ENCODE measurements around the gene ACOT7.

The ACOT7 gene

DNA sequence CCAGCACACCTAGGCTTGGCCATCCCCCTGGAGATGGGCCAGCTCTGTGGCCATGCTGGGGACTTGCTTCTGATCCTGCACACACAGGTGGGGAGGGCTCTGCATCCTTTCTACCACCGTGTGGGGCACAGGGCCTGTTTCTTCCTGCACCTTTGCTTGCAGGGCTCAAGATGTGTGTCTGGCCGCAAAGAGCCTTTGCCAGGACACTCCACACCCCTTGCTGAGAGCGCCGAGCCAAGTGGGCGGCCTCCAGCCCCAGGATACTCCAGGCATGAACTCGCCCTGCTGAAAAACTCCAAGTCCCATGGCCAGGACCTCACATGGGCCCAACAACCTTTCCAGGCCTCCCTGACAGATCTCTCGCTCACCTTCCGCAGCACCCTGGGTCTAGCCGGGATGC is 121.1 kb downstream of the ACOT7 start:
- no peaks in the 10 kb centered on the region for H3K36me3 ChIP-seq (ENCODE audit: insufficient read depth, low read length)
- H3F3A ChIP-seq (ENCODE audit: insufficient read depth, low read length), result no peaks in the 10 kb centered on the region
- no peak overlapping the region for H3K9ac ChIP-seq (ENCODE audit: low read length)
- H3K79me2 ChIP-seq (ENCODE audit: insufficient read depth, low read length), result no peaks in the 10 kb centered on the region
- TF ChIP-seq EZH2 (IDR thresholded peaks at IDR 0.05; ENCODE audit: borderline replicate concordance, low read length), result no peak
- TF ChIP-seq, protein P1, sequence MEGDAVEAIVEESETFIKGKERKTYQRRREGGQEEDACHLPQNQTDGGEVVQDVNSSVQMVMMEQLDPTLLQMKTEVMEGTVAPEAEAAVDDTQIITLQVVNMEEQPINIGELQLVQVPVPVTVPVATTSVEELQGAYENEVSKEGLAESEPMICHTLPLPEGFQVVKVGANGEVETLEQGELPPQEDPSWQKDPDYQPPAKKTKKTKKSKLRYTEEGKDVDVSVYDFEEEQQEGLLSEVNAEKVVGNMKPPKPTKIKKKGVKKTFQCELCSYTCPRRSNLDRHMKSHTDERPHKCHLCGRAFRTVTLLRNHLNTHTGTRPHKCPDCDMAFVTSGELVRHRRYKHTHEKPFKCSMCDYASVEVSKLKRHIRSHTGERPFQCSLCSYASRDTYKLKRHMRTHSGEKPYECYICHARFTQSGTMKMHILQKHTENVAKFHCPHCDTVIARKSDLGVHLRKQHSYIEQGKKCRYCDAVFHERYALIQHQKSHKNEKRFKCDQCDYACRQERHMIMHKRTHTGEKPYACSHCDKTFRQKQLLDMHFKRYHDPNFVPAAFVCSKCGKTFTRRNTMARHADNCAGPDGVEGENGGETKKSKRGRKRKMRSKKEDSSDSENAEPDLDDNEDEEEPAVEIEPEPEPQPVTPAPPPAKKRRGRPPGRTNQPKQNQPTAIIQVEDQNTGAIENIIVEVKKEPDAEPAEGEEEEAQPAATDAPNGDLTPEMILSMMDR (IDR thresholded peaks at IDR 0.05; ENCODE audit: low read length), result no peak
- no peak overlapping the region for H3K27ac ChIP-seq (ENCODE audit: low read depth, low read length, poor library complexity, severe bottlenecking)
- H3K4me3 ChIP-seq (ENCODE audit: low read depth, low read length, poor library complexity, severe bottlenecking), result no peak overlapping the region
- H3K4me2 ChIP-seq (ENCODE audit: low read length), result no peak overlapping the region
- no peak overlapping the region for H2AFZ ChIP-seq (ENCODE audit: low read length)
- no peaks in the 10 kb centered on the region for H4K20me1 ChIP-seq (ENCODE audit: insufficient read depth, low read length)
- no peaks in the 10 kb centered on the region for H3K9me3 ChIP-seq (ENCODE audit: low read length)
- 0 out of 2 replicates have a peak, but pooled peaks cover 3% of the 10 kb centered on the region for H3K27me3 ChIP-seq (ENCODE audit: insufficient read depth, low read length)
- no peaks in the 10 kb centered on the region for H3K9me2 ChIP-seq (ENCODE audit: low read depth, low read length)
- H3K4me1 ChIP-seq (ENCODE audit: insufficient read depth, low read length, severe bottlenecking), result no peaks in the 10 kb centered on the region

DNA sequence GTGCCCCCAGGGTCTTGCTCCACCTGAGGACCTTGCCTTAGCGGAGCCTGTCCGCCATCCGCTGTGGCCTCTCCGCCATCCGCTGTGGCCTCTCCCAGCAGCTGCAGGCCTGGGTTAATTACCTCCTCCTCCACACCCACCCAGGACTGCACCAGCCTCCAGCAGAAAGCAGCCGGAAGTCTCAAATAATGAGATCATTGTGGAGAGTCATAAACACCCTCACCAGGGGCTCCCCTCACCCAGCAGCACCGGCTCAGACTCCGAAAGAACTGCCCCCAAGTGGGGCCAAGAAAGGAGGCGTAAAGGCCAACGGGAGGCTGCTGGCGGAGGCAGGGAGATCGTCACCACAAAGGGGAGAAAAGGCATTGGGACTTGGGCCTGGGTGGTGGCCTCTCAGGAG is 122.0 kb downstream of the ACOT7 start:
- no peaks in the 10 kb centered on the region for H3K36me3 ChIP-seq (ENCODE audit: insufficient read depth, low read length)
- no peaks in the 10 kb centered on the region for H3K9me2 ChIP-seq (ENCODE audit: low read depth, low read length)
- no peaks in the 10 kb centered on the region for H4K20me1 ChIP-seq (ENCODE audit: insufficient read depth, low read length)
- H3K9me3 ChIP-seq (ENCODE audit: low read length), result no peaks in the 10 kb centered on the region
- H3K4me3 ChIP-seq (ENCODE audit: low read depth, low read length, poor library complexity, severe bottlenecking), result no peak overlapping the region
- H3K9ac ChIP-seq (ENCODE audit: low read length), result no peak overlapping the region
- no peak overlapping the region for H3K4me2 ChIP-seq (ENCODE audit: low read length)
- 0 out of 2 replicates have a peak, but pooled peaks cover 3% of the 10 kb centered on the region for H3K27me3 ChIP-seq (ENCODE audit: insufficient read depth, low read length)
- H2AFZ ChIP-seq (ENCODE audit: low read length), result no peak overlapping the region
- H3K4me1 ChIP-seq (ENCODE audit: insufficient read depth, low read length, severe bottlenecking), result no peaks in the 10 kb centered on the region
- H3F3A ChIP-seq (ENCODE audit: insufficient read depth, low read length), result no peaks in the 10 kb centered on the region
- TF ChIP-seq, protein P1 (IDR thresholded peaks at IDR 0.05; ENCODE audit: low read length), result no peak
- TF ChIP-seq EZH2 (IDR thresholded peaks at IDR 0.05; ENCODE audit: borderline replicate concordance, low read length), result no peak
- no peaks in the 10 kb centered on the region for H3K79me2 ChIP-seq (ENCODE audit: insufficient read depth, low read length)
- H3K27ac ChIP-seq (ENCODE audit: low read depth, low read length, poor library complexity, severe bottlenecking), result no peak overlapping the region

GRCh38 chr1:6271006-6271405 is 122.6 kb downstream of the ACOT7 start:
- Histone ChIP-seq H3K27ac (ENCODE audit: low read depth, low read length, poor library complexity, severe bottlenecking) (no peak overlapping the region), H3K36me3 (ENCODE audit: insufficient read depth, low read length) (no peaks in the 10 kb centered on the region)
- no peak for TF ChIP-seq EZH2 (IDR thresholded peaks at IDR 0.05; ENCODE audit: borderline replicate concordance, low read length)
- TF ChIP-seq, protein P1 (IDR thresholded peaks at IDR 0.05; ENCODE audit: low read length), result no peak

More at GRCh38 chr1:6271006-6271405, 122.6 kb downstream of the ACOT7 start:
- Histone ChIP-seq H3K27me3 (ENCODE audit: insufficient read depth, low read length) (0 out of 2 replicates have a peak, but pooled peaks cover 3% of the 10 kb centered on the region), H3F3A (ENCODE audit: insufficient read depth, low read length) (no peaks in the 10 kb centered on the region), H3K9ac (ENCODE audit: low read length) (no peak overlapping the region), H3K4me3 (ENCODE audit: low read depth, low read length, poor library complexity, severe bottlenecking) (no peak overlapping the region), H4K20me1 (ENCODE audit: insufficient read depth, low read length) (no peaks in the 10 kb centered on the region), H3K4me1 (ENCODE audit: insufficient read depth, low read length, severe bottlenecking) (no peaks in the 10 kb centered on the region), H3K9me2 (ENCODE audit: low read depth, low read length) (no peaks in the 10 kb centered on the region), H3K4me2 (ENCODE audit: low read length) (no peak overlapping the region), H2AFZ (ENCODE audit: low read length) (no peak overlapping the region), H3K9me3 (ENCODE audit: low read length) (no peaks in the 10 kb centered on the region), H3K79me2 (ENCODE audit: insufficient read depth, low read length) (no peaks in the 10 kb centered on the region)
